OCI-LY1 (cell line): Measurements from ENCODE around the gene DIP2B.
"Not testable (repeated sequence)": the region's sequence is repeated elsewhere in the genome, so short reads cannot be mapped to it uniquely, and the experiment has no call there.

ENCODE experiments used
- EZH2 ChIP-seq: fragments of 200-600 bp; sonication (generic), shearing (Covaris generic); IDR thresholded peaks from 2 replicates; pipeline ENCODE4 v1.8.0; 2017; ENCODE audit warnings: borderline replicate concordance, mixed run types, mild to moderate bottlenecking, antibody characterized with exemption, low read length, moderate library complexity, mixed read lengths
- TF ChIP-seq, protein P1 (sequence below): fragments of 200-600 bp; sonication (generic), shearing (Covaris generic); IDR thresholded peaks from 2 replicates; pipeline ENCODE4 v1.5.1; 2017; ENCODE audit warnings: mild to moderate bottlenecking, antibody characterized with exemption, low read length, moderate library complexity, mixed read lengths

DNA sequence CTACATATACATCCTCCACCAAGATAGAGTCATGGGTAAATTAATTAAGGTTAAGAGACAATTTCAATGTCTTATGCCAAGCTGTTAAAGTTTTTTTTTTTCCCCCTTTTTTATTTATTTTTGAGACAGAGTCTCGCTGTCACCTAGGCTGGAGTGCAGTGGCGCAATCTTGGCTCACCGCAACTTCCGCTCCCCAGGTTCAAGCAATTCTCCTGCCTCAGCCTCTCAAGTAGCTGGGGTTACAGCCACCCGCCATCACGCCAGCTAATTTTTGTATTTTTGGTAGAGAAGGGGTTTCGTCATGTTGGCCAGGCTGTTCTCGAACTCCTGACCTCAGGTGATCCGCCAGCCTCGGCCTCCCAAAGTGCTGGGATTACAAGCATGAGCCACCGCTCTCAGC is 38.4 kb downstream of the DIP2B start:
- TF ChIP-seq, protein P1, sequence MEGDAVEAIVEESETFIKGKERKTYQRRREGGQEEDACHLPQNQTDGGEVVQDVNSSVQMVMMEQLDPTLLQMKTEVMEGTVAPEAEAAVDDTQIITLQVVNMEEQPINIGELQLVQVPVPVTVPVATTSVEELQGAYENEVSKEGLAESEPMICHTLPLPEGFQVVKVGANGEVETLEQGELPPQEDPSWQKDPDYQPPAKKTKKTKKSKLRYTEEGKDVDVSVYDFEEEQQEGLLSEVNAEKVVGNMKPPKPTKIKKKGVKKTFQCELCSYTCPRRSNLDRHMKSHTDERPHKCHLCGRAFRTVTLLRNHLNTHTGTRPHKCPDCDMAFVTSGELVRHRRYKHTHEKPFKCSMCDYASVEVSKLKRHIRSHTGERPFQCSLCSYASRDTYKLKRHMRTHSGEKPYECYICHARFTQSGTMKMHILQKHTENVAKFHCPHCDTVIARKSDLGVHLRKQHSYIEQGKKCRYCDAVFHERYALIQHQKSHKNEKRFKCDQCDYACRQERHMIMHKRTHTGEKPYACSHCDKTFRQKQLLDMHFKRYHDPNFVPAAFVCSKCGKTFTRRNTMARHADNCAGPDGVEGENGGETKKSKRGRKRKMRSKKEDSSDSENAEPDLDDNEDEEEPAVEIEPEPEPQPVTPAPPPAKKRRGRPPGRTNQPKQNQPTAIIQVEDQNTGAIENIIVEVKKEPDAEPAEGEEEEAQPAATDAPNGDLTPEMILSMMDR, result not testable (repeated sequence)
- not testable (repeated sequence) for TF ChIP-seq EZH2
